ENCODE data around the gene CRYBG2.

The CRYBG2 gene

DNA sequence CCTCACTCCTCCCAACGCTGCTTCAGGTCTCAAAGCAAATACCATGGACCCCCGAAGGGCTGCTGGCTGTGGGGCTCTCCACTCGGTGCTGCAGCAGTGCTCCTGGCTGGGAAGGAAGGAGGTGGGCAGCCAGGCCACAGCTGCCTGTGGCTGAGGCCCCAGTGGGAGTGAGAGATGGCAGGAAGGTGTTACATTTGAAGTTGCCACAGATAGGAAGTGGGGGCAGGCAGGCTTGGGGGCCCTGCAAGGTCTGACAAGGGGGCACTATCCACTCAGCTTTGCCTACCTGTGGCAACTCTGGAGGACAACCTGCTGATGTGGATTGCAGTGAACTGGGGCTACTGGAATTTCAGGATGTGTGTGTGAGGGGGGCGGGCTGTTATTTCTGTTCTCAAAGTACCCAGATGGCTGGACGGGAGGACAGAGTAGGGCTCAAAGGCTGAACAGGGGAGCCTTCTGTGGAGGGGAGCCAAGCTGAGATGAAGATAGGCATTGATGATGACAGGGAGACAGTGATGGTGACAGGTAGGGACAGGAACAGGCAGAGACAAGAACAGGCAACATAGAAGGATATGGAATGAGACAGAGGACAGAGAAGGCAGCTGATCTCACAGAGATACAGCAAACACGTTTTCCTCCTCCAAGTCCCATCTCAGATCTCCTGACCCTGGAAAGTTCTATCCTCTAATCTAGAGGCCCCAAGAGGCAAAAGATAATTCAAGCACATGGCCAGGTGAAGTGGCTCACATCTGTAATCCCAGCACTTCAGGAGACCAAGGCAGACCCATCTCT lies 16.9 kb upstream of the CRYBG2 start:
- DNase-seq: no peak

GRCh38 chr1:26368486-26368885 lies 14.6 kb upstream of the CRYBG2 start:
- no peak for DNase-seq

GRCh38 chr1:26368006-26368405 lies 14.1 kb upstream of the CRYBG2 start:
- DNase-seq: no peak

DNA sequence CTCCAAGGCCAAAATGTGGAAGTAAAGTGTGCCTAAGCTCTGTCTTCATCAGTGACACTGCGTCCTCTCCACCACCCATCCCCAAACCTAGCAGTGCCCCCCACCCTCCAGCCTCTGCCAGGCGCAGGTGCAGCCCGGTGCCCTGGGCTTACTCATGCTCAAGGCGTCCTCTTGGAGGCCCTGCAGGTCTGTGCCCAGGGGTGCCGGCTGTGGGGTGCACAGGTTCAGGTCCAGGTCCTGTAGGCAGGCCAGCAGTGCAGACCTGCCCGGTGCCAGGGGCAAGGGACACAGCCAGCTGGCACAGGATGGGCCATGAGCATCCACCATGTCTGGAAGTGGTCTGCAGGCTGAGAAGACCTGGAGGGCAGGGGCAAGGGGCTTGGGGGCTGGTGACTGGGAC lies 13.5 kb upstream of the CRYBG2 start:
- no peak for DNase-seq

- DNase-seq: no peak
Measured at GRCh38 chr1:26364956-26365355, 11.0 kb upstream of the CRYBG2 start.

DNA sequence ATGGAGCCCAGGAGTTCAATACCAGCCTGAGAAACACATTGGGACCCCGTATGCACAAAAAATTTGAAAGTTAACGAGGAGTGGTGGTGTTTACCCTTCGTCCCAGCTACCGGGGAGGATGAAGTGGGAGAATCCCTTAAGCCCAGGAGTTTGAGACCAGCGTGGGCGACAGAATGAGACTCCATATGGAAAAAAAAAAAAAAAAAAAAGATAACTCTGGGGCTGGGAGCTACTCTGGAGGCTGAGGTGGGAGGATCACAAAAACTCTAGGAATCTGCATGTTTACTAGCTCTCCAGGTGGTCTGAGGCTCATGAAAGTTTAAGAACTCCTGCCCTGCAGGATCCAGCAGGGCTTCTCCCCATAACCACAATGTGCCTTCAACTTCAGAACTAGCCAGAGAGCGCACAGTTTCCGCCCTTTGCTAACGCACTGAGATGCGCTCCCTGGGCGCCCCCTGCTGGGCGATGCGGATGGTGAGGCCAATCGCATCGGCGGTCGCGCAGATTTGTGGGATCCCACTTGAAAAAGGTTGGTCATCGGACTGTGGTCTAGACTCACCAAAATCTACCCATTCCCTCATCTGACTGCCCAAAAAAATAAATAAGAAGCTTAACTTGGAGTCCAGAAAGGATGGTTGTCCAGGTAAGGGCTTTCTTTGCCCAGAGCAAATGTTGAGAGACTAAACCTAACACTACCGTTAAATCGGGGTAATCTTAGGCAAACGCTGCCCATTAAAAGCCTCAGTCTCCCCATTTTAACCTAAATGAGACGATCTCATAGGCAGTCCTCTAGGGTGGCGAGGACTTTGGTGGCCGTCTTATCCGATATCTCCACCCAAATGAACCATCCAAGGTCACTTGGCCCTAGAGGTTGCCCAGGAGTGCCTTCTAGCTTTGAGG lies 9.9 kb upstream of the CRYBG2 start:
- DNase-seq: no peak

GRCh38 chr1:26362331-26362730 lies 8.4 kb upstream of the CRYBG2 start:
- no peak for DNase-seq

DNA sequence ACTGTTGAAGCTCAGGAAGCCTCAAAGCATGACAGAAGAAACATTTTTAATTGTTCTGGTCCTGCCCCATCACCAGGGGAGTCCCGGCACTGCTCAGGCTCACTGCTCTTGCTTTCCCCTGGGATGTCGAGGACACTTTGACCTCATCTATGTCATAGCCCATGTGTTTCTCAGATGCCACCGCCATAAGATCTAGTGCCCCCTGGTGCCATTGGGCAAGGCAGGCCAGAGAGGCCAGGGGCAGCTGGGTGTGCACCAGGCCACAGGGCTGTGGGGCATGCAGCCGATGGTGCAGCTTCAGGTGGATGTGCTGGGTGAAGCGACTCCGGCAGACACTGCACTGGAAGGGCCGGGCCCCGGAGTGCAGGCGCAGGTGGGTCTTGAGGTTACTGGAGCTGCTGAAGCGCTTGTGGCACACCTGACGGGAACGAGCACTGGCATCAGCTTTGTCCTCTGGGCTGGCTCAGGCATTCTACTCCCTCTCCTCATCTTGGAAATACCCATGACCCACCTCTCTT lies 7.7 kb upstream of the CRYBG2 start:
- DNase-seq: no peak

GRCh38 chr1:26360807-26361604 lies 7.1 kb upstream of the CRYBG2 start:
- DNase-seq: no peak

DNA sequence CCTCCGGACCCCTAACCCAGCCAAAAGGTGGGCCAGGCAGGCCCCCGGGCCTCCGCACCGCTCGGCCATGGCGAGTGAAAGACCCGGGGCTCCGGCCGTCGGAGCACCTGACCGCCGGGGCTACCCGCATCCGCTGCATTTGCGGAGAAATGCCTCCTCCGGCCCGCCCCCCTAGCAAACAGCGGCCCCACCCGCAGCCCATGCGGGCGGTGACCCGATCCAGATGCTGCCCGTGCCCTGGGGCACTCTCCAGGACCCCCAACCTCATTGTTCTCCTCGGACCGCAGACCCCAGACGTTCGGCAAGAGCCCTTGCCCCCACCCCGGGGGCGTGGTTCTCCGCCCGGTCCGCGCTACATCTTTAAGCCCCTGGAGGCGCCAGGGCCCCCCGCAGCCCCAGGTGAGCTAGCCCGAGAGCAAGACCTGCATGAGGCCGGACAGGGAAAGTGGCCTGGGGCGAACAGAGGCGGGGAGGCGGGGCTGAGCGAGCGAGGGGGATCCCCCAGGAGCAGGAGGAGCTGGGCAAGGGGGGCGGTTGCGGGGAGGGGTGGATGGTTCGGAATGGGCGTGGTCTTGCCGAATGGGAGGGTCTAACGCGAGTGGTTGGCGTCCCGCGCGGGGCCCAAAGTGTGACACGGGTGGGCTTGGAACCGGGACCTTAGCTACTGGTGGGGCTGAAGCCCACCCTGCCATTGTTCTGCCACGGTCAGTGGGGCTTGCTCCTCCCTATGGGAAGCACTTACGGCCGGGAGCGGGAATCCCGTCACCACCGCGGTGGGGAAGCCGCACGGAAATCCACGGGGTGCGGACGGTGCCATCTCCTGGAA lies 6.3 kb upstream of the CRYBG2 start:
- no peak for DNase-seq

- DNase-seq: no peak
Measured at GRCh38 chr1:26358411-26359384, 4.8 kb upstream of the CRYBG2 start.

- no peak for DNase-seq
Measured at GRCh38 chr1:26357121-26357602, 3.2 kb upstream of the CRYBG2 start.

GRCh38 chr1:26356106-26356505 lies 2.2 kb upstream of the CRYBG2 start:
- no peak for DNase-seq

- DNase-seq: no peak
Measured at GRCh38 chr1:26354972-26355371, 1.0 kb upstream of the CRYBG2 start.

GRCh38 chr1:26353210-26353859 lies 595 bp downstream of the CRYBG2 start:
- DNase-seq: no peak

- no peak for DNase-seq
Measured at GRCh38 chr1:26352338-26352679, 1.6 kb downstream of the CRYBG2 start.

DNA sequence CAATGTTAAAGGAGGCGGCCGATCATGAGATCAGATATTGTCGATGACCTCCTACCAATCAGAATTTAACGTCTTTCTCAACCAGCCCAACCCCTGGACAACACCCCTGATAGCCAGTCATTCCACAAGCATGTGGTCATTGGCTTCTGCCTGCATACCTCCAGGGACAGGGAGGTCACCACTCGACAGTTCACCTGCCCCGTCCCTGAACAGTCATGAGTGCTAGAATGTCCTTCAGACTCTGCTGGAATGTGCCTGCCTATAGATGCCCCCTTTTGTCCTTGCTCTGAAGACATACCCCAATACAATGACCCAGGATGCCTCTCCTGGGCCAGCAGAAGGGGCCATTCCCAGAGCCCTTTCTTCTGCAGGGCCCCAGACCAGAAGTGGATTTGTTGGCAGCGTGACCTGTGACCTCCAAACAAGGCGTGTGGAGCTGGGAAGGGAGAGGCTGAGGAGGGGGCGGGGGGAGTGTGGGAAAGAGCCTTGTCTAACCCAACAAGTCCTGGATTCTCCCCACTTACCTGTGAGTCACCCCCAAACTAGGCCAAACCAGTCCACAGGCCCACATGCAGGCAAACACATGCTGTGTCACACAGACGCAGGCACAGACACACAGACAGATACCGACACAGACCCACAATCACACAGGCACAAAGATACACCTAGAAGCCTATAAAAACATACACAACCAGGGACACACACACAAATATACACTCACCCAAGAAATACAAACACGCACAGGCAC lies 2.2 kb downstream of the CRYBG2 start:
- no peak for DNase-seq

GRCh38 chr1:26350701-26351589 lies 3.0 kb downstream of the CRYBG2 start:
- DNase-seq: no peak

GRCh38 chr1:26350343-26350700 lies 3.6 kb downstream of the CRYBG2 start:
- DNase-seq: no peak

Measured in NCI-H2081 treated with DMSO at 0.1 percent for 48 hours (cell line).